Neural progenitor cell (in vitro differentiated cells): Measurements from ENCODE around the gene TLR10. TPM values are rescaled to one million over a fixed set of nuclear protein-coding genes. Genes with fewer than 3 reads are reported as not detected.
"Not testable (repeated sequence)": the region's sequence is repeated elsewhere in the genome, so short reads cannot be mapped to it uniquely, and the experiment has no call there.

Source experiments
- DNase-seq: peaks from one replicate; pipeline ENCODE4 v3.0.0-alpha.2; 2016; ENCODE audit warnings: low spot score
- H2AFZ ChIP-seq: fragments of 200-600 bp; sonication (generic); replicated peaks from 2 replicates; pipeline ENCODE4 v1.6.1; 2016; ENCODE audit warnings: antibody characterized with exemption
- H3F3A ChIP-seq: fragments of 200-600 bp; sonication (generic); 2 replicates; pipeline ENCODE4 v1.6.1; 2016; ENCODE audit warnings: antibody characterized with exemption, low read depth
- H3K27ac ChIP-seq: fragments of 200-600 bp; sonication (generic); 2 replicates; pipeline ENCODE4 v1.5.1; 2016; ENCODE audit warnings: mild to moderate bottlenecking
- H3K27me3 ChIP-seq: fragments of 200-600 bp; sonication (generic); 2 replicates; pipeline ENCODE4 v1.6.1; 2016; ENCODE audit warnings: mild to moderate bottlenecking, moderate library complexity
- H3K36me3 ChIP-seq: fragments of 200-600 bp; sonication (generic); 2 replicates; pipeline ENCODE4 v1.5.1; 2016
- H3K4me1 ChIP-seq: fragments of 200-600 bp; sonication (generic); 2 replicates; pipeline ENCODE4 v1.6.1; 2016; ENCODE audit warnings: mixed run types
- H3K4me2 ChIP-seq: fragments of 200-600 bp; sonication (generic); 2 replicates; pipeline ENCODE4 v1.6.1; 2016
- H3K4me3 ChIP-seq: fragments of 200-600 bp; sonication (generic); 2 replicates; pipeline ENCODE4 v1.5.1; 2016
- H3K79me2 ChIP-seq: fragments of 200-600 bp; sonication (generic); 2 replicates; pipeline ENCODE4 v1.6.1; 2016; ENCODE audit warnings: low read depth
- H3K9ac ChIP-seq: fragments of 200-600 bp; sonication (generic); 2 replicates; pipeline ENCODE4 v1.6.1; 2016
- H3K9me3 ChIP-seq: fragments of 200-600 bp; sonication (generic); 2 replicates; pipeline ENCODE4 v1.5.1; 2016; ENCODE audit warnings: low read depth
- H4K20me1 ChIP-seq: fragments of 200-600 bp; sonication (generic); 2 replicates; pipeline ENCODE4 v1.6.1; 2016; ENCODE audit warnings: low read depth
- H3K27ac Mint-ChIP-seq: 3 replicates; pipeline ENCODE4 v1.8.0; 2021; ENCODE audit warnings: mixed read lengths
- H3K27me3 Mint-ChIP-seq: 2 replicates; pipeline ENCODE4 v1.8.0; 2022; ENCODE audit warnings: low read depth, mild to moderate bottlenecking, inconsistent platforms, moderate library complexity, mixed read lengths; ENCODE audit not compliant: insufficient read depth
- H3K36me3 Mint-ChIP-seq: 3 replicates; pipeline ENCODE4 v1.8.0; 2021; ENCODE audit warnings: mixed read lengths
- H3K4me1 Mint-ChIP-seq: 3 replicates; pipeline ENCODE4 v1.8.0; 2021; ENCODE audit warnings: mixed read lengths
- H3K4me3 Mint-ChIP-seq: 3 replicates; pipeline ENCODE4 v1.8.0; 2021; ENCODE audit warnings: mild to moderate bottlenecking, moderate library complexity, mixed read lengths
- H3K9me3 Mint-ChIP-seq: 3 replicates; pipeline ENCODE4 v1.8.0; 2020; ENCODE audit warnings: mixed read lengths
- EZH2 ChIP-seq: fragments of 200-600 bp; sonication (generic); IDR thresholded peaks from 2 replicates; pipeline ENCODE4 v1.6.1; 2017; ENCODE audit warnings: antibody characterized with exemption, mild to moderate bottlenecking, moderate library complexity
- EZH2phosphoT487 ChIP-seq: fragments of 200-600 bp; sonication (generic); IDR thresholded peaks from 2 replicates; pipeline ENCODE4 v1.6.1; 2017; ENCODE audit warnings: antibody characterized with exemption
- total RNA-seq: library from RNA; depleted of rRNA; stranded (reverse); fragments of >200 nt; gene quantifications from 2 replicates; pipeline ENCODE4 v1.2.3, GENCODE V29; 2015; ENCODE audit warnings: low replicate concordance
- TF ChIP-seq, protein P1 (sequence below): fragments of 200-600 bp; sonication (generic); IDR thresholded peaks from 2 replicates; pipeline ENCODE4 v1.5.1; 2017; ENCODE audit warnings: antibody characterized with exemption, mild to moderate bottlenecking

The TLR10 gene
- total RNA-seq, 1 donor from 2014 or later = not detected

DNA sequence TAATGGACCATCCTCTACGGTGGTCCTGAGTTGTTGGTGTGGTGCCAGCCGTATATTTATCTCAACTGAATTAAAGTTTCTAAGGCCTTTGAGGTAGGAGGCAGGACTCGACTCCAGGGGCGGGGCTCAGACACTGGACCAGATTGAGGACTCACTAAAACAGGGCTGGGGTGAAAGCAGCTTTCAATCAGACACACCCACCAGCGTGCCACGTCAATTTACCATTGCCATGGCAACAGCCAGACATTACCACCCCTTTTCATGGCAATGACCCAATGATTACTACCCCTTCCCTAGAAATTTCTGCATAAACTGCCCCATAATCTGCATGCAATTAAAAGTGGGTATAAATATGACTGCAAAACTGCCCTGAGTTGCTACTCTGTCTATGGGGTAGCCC lies 28.5 kb upstream of the TLR10 start:
- Histone ChIP-seq H2AFZ (no peak overlapping the region), H3K27ac (no peak overlapping the region), H3K4me1 (peaks cover 8% of the 10 kb centered on the region), H3K27me3 (no peaks in the 10 kb centered on the region), H3K36me3 (no peaks in the 10 kb centered on the region), H3K4me3 (no peak overlapping the region), H3K79me2 (no peaks in the 10 kb centered on the region), H3F3A (no peaks in the 10 kb centered on the region), H3K9ac (no peak overlapping the region), H3K9me3 (no peaks in the 10 kb centered on the region), H3K4me2 (no peak overlapping the region), H4K20me1 (no peaks in the 10 kb centered on the region)
- H3K4me1 Mint-ChIP-seq = peaks cover 3% of the 10 kb centered on the region
- TF ChIP-seq EZH2phosphoT487 = no peak
- TF ChIP-seq, protein P1, sequence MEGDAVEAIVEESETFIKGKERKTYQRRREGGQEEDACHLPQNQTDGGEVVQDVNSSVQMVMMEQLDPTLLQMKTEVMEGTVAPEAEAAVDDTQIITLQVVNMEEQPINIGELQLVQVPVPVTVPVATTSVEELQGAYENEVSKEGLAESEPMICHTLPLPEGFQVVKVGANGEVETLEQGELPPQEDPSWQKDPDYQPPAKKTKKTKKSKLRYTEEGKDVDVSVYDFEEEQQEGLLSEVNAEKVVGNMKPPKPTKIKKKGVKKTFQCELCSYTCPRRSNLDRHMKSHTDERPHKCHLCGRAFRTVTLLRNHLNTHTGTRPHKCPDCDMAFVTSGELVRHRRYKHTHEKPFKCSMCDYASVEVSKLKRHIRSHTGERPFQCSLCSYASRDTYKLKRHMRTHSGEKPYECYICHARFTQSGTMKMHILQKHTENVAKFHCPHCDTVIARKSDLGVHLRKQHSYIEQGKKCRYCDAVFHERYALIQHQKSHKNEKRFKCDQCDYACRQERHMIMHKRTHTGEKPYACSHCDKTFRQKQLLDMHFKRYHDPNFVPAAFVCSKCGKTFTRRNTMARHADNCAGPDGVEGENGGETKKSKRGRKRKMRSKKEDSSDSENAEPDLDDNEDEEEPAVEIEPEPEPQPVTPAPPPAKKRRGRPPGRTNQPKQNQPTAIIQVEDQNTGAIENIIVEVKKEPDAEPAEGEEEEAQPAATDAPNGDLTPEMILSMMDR = no peak
- TF ChIP-seq EZH2 = no peak
- H3K27ac Mint-ChIP-seq = no peak overlapping the region
- H3K4me3 Mint-ChIP-seq = no peak overlapping the region
- H3K27me3 Mint-ChIP-seq = no peaks in the 10 kb centered on the region
- no peaks in the 10 kb centered on the region for H3K36me3 Mint-ChIP-seq
- DNase-seq = no peak
- peaks cover 5% of the 10 kb centered on the region for H3K9me3 Mint-ChIP-seq

DNA sequence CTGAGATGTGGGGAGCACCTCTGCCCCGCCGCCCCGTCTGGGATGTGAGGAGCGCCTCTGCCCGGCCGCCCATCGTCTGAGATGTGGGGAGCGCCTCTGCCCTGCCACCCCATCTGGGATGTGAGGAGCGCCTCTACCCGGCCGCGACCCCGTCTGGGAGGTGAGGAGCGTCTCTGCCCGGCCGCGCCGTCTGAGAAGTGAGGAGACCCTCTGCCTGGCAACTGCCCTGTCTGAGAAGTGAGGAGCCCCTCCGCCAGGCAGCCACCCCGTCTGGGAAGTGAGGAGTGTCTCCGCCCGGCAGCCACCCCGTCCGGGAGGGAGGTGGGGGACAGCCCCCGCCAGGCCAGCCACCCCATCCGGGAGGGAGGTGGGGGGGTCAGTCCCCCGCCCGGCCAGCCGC lies 24.7 kb upstream of the TLR10 start:
- not testable (repeated sequence) for H3K79me2 ChIP-seq, H3K4me3 Mint-ChIP-seq, H3K4me1 Mint-ChIP-seq, H3K27ac Mint-ChIP-seq, H2AFZ ChIP-seq, H3K4me1 ChIP-seq, H3K4me3 ChIP-seq, H3K27ac ChIP-seq, H3K27me3 Mint-ChIP-seq, H3K36me3 ChIP-seq, H3K9ac ChIP-seq, H3K4me2 ChIP-seq, H3K9me3 ChIP-seq, H3K36me3 Mint-ChIP-seq, H3F3A ChIP-seq, H4K20me1 ChIP-seq, DNase-seq, H3K27me3 ChIP-seq
- peaks cover 18% of the 10 kb centered on the region for H3K9me3 Mint-ChIP-seq

DNA sequence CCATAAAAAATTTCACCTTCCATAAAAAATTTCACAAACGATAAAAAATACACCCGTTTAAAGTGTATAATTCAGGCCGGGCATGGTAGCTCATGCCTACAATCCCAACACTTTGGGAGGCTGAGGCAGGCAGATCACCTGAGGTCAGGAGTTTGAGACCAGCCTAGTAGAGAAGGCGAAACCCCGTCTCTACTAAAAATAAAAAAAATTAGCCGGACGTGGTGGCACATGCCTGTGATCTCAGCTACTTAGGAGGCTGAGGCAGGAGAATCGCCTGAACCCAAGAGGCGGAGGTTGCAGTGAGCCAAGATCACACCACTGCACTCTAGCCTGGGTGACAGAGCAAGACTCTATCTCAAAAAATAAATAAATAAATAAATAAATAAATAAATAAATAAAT lies 23.5 kb upstream of the TLR10 start:
- not testable (repeated sequence) for H3K4me1 Mint-ChIP-seq, H3K27ac Mint-ChIP-seq, H3K27ac ChIP-seq, H3K4me3 Mint-ChIP-seq, H3K36me3 Mint-ChIP-seq, H3K27me3 ChIP-seq, H3K4me2 ChIP-seq, H2AFZ ChIP-seq, DNase-seq, H3F3A ChIP-seq, H3K36me3 ChIP-seq, H3K79me2 ChIP-seq, H3K4me1 ChIP-seq, H3K9ac ChIP-seq, H4K20me1 ChIP-seq, H3K4me3 ChIP-seq, H3K9me3 ChIP-seq, H3K27me3 Mint-ChIP-seq
- H3K9me3 Mint-ChIP-seq = peaks cover 21% of the 10 kb centered on the region

DNA sequence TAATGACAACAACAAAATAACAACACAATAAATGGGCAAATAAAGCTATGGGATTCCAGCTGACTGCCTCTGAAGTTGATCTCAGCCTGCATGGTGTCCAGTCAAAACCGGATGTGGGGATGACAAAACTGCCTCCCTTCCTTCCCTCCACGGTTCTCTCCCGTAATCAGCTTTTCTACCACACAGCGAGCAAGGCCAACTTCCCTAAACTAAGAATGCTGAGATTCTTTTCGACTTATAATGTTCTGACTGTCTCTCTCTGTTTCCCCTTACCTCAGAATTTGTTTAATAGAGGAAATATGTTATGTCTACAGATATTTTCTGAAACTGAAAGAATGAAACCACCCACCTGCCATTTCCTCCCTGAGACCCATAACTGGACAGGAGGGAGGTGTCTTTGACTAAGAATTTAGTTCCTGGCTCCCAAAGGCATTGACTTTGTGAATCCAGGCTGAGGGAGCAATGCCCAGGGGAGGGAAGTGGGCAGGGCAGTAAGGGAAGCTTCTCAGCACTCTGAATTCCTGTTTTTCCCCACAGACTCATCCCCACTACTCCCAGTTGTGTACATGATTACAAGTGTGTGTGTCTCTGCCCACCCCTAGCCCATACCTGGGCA lies 22.8 kb upstream of the TLR10 start:
- no peak overlapping the region for H3K27ac ChIP-seq
- Mint-ChIP-seq H3K27ac (no peak overlapping the region), H3K27me3 (peaks cover 4% of the 10 kb centered on the region), H3K4me1 (peaks cover 6% of the 10 kb centered on the region), H3K36me3 (peaks cover 3% of the 10 kb centered on the region), H3K9me3 (peaks cover 27% of the 10 kb centered on the region), H3K4me3 (no peak overlapping the region)
- H3K9me3 ChIP-seq = peaks cover 4% of the 10 kb centered on the region
- no peak overlapping the region for H3K4me3 ChIP-seq
- TF ChIP-seq EZH2 (no peak), EZH2phosphoT487 (no peak)
- TF ChIP-seq, protein P1 = no peak
- no peaks in the 10 kb centered on the region for H4K20me1 ChIP-seq
- H3F3A ChIP-seq = no peaks in the 10 kb centered on the region
- H3K4me1 ChIP-seq = peaks cover 7% of the 10 kb centered on the region
- no peaks in the 10 kb centered on the region for H3K27me3 ChIP-seq
- H3K36me3 ChIP-seq = no peaks in the 10 kb centered on the region
- no peak overlapping the region for H3K9ac ChIP-seq
- no peak overlapping the region for H2AFZ ChIP-seq
- no peaks in the 10 kb centered on the region for H3K79me2 ChIP-seq
- H3K4me2 ChIP-seq = no peak overlapping the region
- no peak for DNase-seq
